Trophoblast cell (in vitro differentiated cells and primary cell): ENCODE measurements around the gene SCART1.
"Not testable (repeated sequence)": the region's sequence is repeated elsewhere in the genome, so short reads cannot be mapped to it uniquely, and the experiment has no call there.

Experiments
- DNase-seq, 2 donors: peaks; one replicate each; pipeline ENCODE4 v3.0.0-alpha.2; 2016
- H2AFZ ChIP-seq: 2 replicates; pipeline ENCODE4 v1.6.1; 2013; ENCODE audit warnings: low read length, moderate library complexity, mild to moderate bottlenecking; ENCODE audit not compliant: insufficient read depth, poor library complexity
- H2AK5ac ChIP-seq: 2 replicates; pipeline ENCODE4 v1.6.1; 2013; ENCODE audit warnings: mild to moderate bottlenecking, low read length
- H2BK120ac ChIP-seq: 2 replicates; pipeline ENCODE4 v1.6.1; 2013; ENCODE audit warnings: low read length, mild to moderate bottlenecking, moderate library complexity; ENCODE audit not compliant: insufficient read depth, poor library complexity
- H2BK12ac ChIP-seq: 2 replicates; pipeline ENCODE4 v1.6.1; 2013; ENCODE audit warnings: mild to moderate bottlenecking, low read length, moderate library complexity
- H2BK5ac ChIP-seq: 2 replicates; pipeline ENCODE4 v1.6.1; 2013; ENCODE audit warnings: low read length, low read depth, moderate library complexity, mild to moderate bottlenecking; ENCODE audit not compliant: poor library complexity
- H3K14ac ChIP-seq: 2 replicates; pipeline ENCODE4 v1.6.1; 2013; ENCODE audit warnings: mild to moderate bottlenecking, low read length
- H3K18ac ChIP-seq: 2 replicates; pipeline ENCODE4 v1.6.1; 2013; ENCODE audit warnings: mild to moderate bottlenecking, low read length
- H3K23ac ChIP-seq: 2 replicates; pipeline ENCODE4 v1.6.1; 2013; ENCODE audit warnings: low read length
- H3K27ac ChIP-seq: 2 replicates; pipeline ENCODE4 v1.5.1; 2013; ENCODE audit warnings: low read depth, mild to moderate bottlenecking, inconsistent platforms, low read length, moderate library complexity
- H3K27me3 ChIP-seq: 2 replicates; pipeline ENCODE4 v1.6.1; 2013; ENCODE audit warnings: inconsistent platforms, mild to moderate bottlenecking, low read length, moderate library complexity; ENCODE audit not compliant: insufficient read depth
- H3K36me3 ChIP-seq, 2 experiments: 1 replicate in 1 of 2; 2 replicates in 1 of 2; pipeline ENCODE4 v1.6.1; 2013; ENCODE audit warnings: low read length in 2 of 2, mild to moderate bottlenecking in 2 of 2, moderate library complexity in 1 of 2; ENCODE audit not compliant: insufficient read depth in 2 of 2, control insufficient read depth in 1 of 2
- H3K4ac ChIP-seq: 2 replicates; pipeline ENCODE4 v1.6.1; 2013; ENCODE audit warnings: low read depth, mild to moderate bottlenecking, low read length, moderate library complexity
- H3K4me1 ChIP-seq, 2 experiments: 1 replicate in 1 of 2; 2 replicates in 1 of 2; pipeline ENCODE4 v1.6.1; 2013; ENCODE audit warnings: low read length in 2 of 2, mild to moderate bottlenecking in 2 of 2, moderate library complexity in 1 of 2; ENCODE audit not compliant: insufficient read depth in 2 of 2, control insufficient read depth in 1 of 2
- H3K4me2 ChIP-seq: 2 replicates; pipeline ENCODE4 v1.6.1; 2013; ENCODE audit warnings: inconsistent platforms, mild to moderate bottlenecking, low read length, moderate library complexity
- H3K4me3 ChIP-seq: 2 replicates; pipeline ENCODE4 v1.5.1; 2013; ENCODE audit warnings: mild to moderate bottlenecking, low read depth, low read length, inconsistent platforms
- H3K79me1 ChIP-seq: one replicate; pipeline ENCODE4 v1.6.1; 2013; ENCODE audit warnings: low read length
- H3K79me2 ChIP-seq: 2 replicates; pipeline ENCODE4 v1.6.1; 2013; ENCODE audit warnings: low read length, mild to moderate bottlenecking; ENCODE audit not compliant: control insufficient read depth, insufficient read depth, poor library complexity
- H3K9ac ChIP-seq: 2 replicates; pipeline ENCODE4 v1.6.1; 2013; ENCODE audit warnings: mild to moderate bottlenecking, low read length
- H3K9me3 ChIP-seq: 2 replicates; pipeline ENCODE4 v1.6.1; 2013; ENCODE audit warnings: low read depth, mild to moderate bottlenecking, control low read depth, inconsistent platforms, low read length; ENCODE audit not compliant: insufficient read depth
- H4K12ac ChIP-seq: 2 replicates; pipeline ENCODE4 v1.6.1; 2013; ENCODE audit warnings: low read depth, mild to moderate bottlenecking, low read length, moderate library complexity
- H4K8ac ChIP-seq: 2 replicates; pipeline ENCODE4 v1.6.1; 2013; ENCODE audit warnings: low read depth, mild to moderate bottlenecking, low read length, moderate library complexity
- H4K91ac ChIP-seq: one replicate; pipeline ENCODE4 v1.6.1; 2013; ENCODE audit warnings: low read depth, mild to moderate bottlenecking, low read length, moderate library complexity
- WGBS: extraction: QIAGEN DNeasy Blood & Tissue Kit; methylation state at CpG from one replicate; pipeline ENCODE4 v1.1.7; 2013; ENCODE audit warnings: missing lambda C conversion rate; ENCODE audit not compliant: insufficient read length, insufficient coverage; ENCODE audit errors: extremely low coverage; 5-methylcytosine and 5-hydroxymethylcytosine counted together

Gene SCART1

GRCh38 chr10:133422223-133422806, 31.4 kb upstream of the SCART1 start:
- H3K9ac ChIP-seq: no peak overlapping the region
- peaks cover 7% of the 10 kb centered on the region for H3K9me3 ChIP-seq
- no peak overlapping the region for H3K18ac ChIP-seq
- WGBS: no CpG with 5 or more reads among the region's 16 CpGs
- no peak overlapping the region for H3K14ac ChIP-seq
- peaks cover 0 to 6% of the 10 kb centered on the region in 2 experiments for H3K4me1 ChIP-seq
- H4K91ac ChIP-seq: no peak overlapping the region
- peaks cover 29 to 32% of the 10 kb centered on the region in 2 experiments for H3K36me3 ChIP-seq
- H4K8ac ChIP-seq: no peak overlapping the region
- no peak for DNase-seq
- peaks cover 10% of the 10 kb centered on the region for H3K27me3 ChIP-seq
- H4K12ac ChIP-seq: no peak overlapping the region
- H2AK5ac ChIP-seq: no peak overlapping the region
- no peak overlapping the region for H2BK120ac ChIP-seq
- H3K23ac ChIP-seq: no peak overlapping the region
- no peak overlapping the region for H3K27ac ChIP-seq
- H3K79me1 ChIP-seq: no peaks in the 10 kb centered on the region
- no peak overlapping the region for H2BK5ac ChIP-seq
- H3K4ac ChIP-seq: no peak overlapping the region
- no peaks in the 10 kb centered on the region for H3K79me2 ChIP-seq
- H3K4me3 ChIP-seq: no peak overlapping the region
- H3K4me2 ChIP-seq: no peak overlapping the region
- H2AFZ ChIP-seq: no peak overlapping the region
- no peak overlapping the region for H2BK12ac ChIP-seq

- H2BK120ac ChIP-seq: no peak overlapping the region
- no peak overlapping the region for H2AFZ ChIP-seq
- H2BK12ac ChIP-seq: no peak overlapping the region
- H3K23ac ChIP-seq: no peak overlapping the region
- no peak overlapping the region for H3K4me3 ChIP-seq
- no peak overlapping the region for H2AK5ac ChIP-seq
- no peak overlapping the region for H3K14ac ChIP-seq
- H3K36me3 ChIP-seq: peaks cover 29 to 32% of the 10 kb centered on the region in 2 experiments
- H4K12ac ChIP-seq: no peak overlapping the region
- peaks cover 7% of the 10 kb centered on the region for H3K9me3 ChIP-seq
- H3K4me1 ChIP-seq: peaks cover 0 to 6% of the 10 kb centered on the region in 2 experiments
- no peak for DNase-seq
- no peak overlapping the region for H3K9ac ChIP-seq
- H3K79me1 ChIP-seq: no peaks in the 10 kb centered on the region
- no peak overlapping the region for H4K8ac ChIP-seq
- no peak overlapping the region for H2BK5ac ChIP-seq
- peak overlapping the region; percentile 47 for H3K4me2 ChIP-seq
- no peak overlapping the region for H3K27ac ChIP-seq
- no peaks in the 10 kb centered on the region for H3K79me2 ChIP-seq
- no peak overlapping the region for H4K91ac ChIP-seq
- no CpG with 5 or more reads among the region's 88 CpGs for WGBS
- peaks cover 10% of the 10 kb centered on the region for H3K27me3 ChIP-seq
- H3K18ac ChIP-seq: no peak overlapping the region
- H3K4ac ChIP-seq: no peak overlapping the region
Measured at GRCh38 chr10:133422807-133423771, 30.7 kb upstream of the SCART1 start.

- not testable (repeated sequence) for H4K91ac ChIP-seq, H3K18ac ChIP-seq, H2AK5ac ChIP-seq, H4K12ac ChIP-seq, H3K79me1 ChIP-seq, H3K4me1 ChIP-seq, H3K23ac ChIP-seq, H2BK120ac ChIP-seq, H3K9me3 ChIP-seq, H3K27ac ChIP-seq, H3K14ac ChIP-seq, H4K8ac ChIP-seq, H3K4me3 ChIP-seq, H2AFZ ChIP-seq, H3K9ac ChIP-seq, H3K27me3 ChIP-seq, H2BK5ac ChIP-seq, H3K4me2 ChIP-seq, H3K4ac ChIP-seq, DNase-seq, H3K79me2 ChIP-seq, H2BK12ac ChIP-seq
- H3K36me3 ChIP-seq: peaks cover 23% of the 10 kb centered on the region in 2 experiments
- WGBS: no CpG with 5 or more reads among the region's 46 CpGs
Measured at GRCh38 chr10:133424102-133424501, 29.6 kb upstream of the SCART1 start.

- H4K8ac ChIP-seq, H3K27me3 ChIP-seq, H3K18ac ChIP-seq, H3K9ac ChIP-seq, H3K79me1 ChIP-seq, H3K23ac ChIP-seq, H3K4ac ChIP-seq, H3K4me1 ChIP-seq, H3K27ac ChIP-seq, H3K14ac ChIP-seq, DNase-seq, H3K79me2 ChIP-seq, H2AK5ac ChIP-seq, H3K9me3 ChIP-seq, H2AFZ ChIP-seq, H2BK12ac ChIP-seq, H4K12ac ChIP-seq, H2BK5ac ChIP-seq, H2BK120ac ChIP-seq, H4K91ac ChIP-seq, H3K4me3 ChIP-seq: not testable (repeated sequence)
- Histone ChIP-seq H3K36me3 (peaks cover 18% of the 10 kb centered on the region in 2 experiments), H3K4me2 (peak within 1 kb of the TSS; percentile 47)
- WGBS: no CpG with 5 or more reads among the region's 37 CpGs
Measured at GRCh38 chr10:133424601-133425000, 29.1 kb upstream of the SCART1 start, which contains the start of gene SPRN. Gene SPRN (minus strand): TSS chr10:133424625. CDS start chr10:133423681, 944 bp downstream.
